Measurements from ENCODE around the gene SERTAD1. TPM values are rescaled to one million over a fixed set of nuclear protein-coding genes. Genes with fewer than 3 reads are reported as not detected.
A peak's percentile ranks its signal among the peaks of the same experiment; 100 is the strongest.

SERTAD1 gene
- total RNA-seq, 1 donor from 2014 or later, result 39.7 TPM

DNA sequence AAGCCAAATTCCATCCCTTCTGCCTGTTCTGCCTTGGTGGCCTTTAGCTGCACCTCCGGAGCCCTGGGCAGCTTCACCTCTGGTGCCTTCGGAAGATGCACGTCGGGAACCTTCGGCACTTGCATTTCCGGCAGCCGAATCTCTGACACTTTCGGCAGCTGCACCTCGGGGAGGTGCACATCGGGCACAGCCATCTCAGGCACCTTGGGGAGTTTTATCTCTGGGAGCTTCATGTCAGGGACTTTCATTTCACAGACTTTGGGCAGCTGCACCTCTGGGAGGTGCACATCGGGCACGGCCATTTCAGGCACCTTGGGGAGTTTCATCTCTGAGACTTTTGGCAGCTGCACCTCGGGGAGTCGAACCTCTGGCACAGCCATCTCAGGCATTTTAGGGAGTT lies 29.8 kb downstream of the SERTAD1 start:
- Histone ChIP-seq H3K4me1 (no peaks in the 10 kb centered on the region), H3K27ac (no peak overlapping the region), H3K9me3 (no peaks in the 10 kb centered on the region), H3K4me3 (no peak overlapping the region), H3K36me3 (no peaks in the 10 kb centered on the region), H3K27me3 (no peaks in the 10 kb centered on the region)
- intact Hi-C loops (cut with DNase I), result no loop called here
- no peak for TF ChIP-seq CTCF (IDR thresholded peaks at IDR 0.05)
- DNase-seq (ENCODE audit: low spot score in 2 of 2), result no peak

DNA sequence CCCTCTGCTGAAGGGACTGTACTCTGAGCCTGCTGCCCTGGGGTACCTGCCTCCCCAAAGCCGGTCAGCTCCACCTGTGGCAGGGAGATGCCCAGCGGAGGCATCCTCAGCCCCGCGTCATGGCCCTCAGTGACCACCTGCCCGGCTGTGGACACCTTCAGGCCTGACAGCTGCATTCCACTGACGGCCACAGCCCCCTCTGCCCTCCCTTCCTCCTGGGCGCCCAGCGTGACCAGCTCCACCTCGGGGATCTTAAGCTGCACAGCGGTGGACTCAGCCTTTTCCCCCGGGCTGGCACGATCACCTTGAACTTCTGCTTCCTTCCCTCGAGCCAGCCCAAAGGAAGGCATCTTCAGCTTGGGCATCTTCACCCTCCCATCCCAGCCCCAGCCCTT lies 31.0 kb downstream of the SERTAD1 start:
- no peaks in the 10 kb centered on the region for H3K27me3 ChIP-seq
- H3K4me3 ChIP-seq, result no peak overlapping the region
- no peaks in the 10 kb centered on the region for H3K9me3 ChIP-seq
- H3K4me1 ChIP-seq, result no peaks in the 10 kb centered on the region
- DNase-seq (ENCODE audit: low spot score in 2 of 2), result no peak
- no peak overlapping the region for H3K27ac ChIP-seq
- intact Hi-C loops (cut with DNase I), result no loop called here
- no peak for TF ChIP-seq CTCF (IDR thresholded peaks at IDR 0.05)
- H3K36me3 ChIP-seq, result no peaks in the 10 kb centered on the region

DNA sequence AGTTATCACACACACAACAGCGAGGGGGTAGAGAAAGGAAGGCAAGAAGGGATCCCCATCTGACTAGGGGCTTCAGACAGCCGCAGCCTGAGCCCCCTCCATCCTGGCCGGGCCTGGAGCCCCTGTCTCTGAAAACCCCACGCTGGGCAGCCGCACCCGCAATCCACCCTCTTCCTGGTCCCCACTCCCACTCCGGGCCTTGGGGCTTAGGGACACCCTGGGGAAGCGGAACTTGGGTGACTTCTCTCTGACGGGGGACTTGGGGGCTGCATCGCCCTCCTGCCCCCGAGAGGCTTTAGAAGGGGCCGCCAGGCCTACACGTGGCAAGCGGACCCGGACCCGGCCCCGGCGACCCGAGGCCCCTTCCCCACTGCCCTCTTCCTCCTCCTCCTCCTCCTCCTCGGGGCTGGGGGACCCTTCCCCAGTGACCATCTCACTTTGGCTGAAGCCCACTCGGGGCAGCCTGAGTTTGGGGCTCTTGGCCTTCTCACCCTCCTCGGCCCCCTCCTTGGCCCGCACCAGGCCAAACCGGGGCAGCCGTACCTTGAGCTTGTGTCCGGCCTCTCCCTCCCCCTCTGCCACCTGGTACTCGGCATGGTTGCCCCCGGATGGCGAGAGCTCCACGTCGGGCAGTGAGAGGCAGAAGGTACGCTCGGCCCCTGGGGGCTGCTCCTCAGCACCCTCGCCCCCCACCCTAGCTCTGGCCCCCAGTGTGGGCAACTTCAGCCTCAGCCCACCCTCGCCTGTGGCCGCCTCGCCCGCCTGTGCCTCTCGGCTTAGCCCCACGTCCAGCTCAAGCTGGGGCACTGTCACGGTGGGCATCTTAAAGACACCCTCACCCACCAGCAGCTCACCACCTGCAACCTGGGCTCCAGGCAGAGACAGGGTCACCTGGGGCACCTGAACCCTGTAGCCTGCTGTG lies 31.6 kb downstream of the SERTAD1 start:
- no peak overlapping the region for H3K27ac ChIP-seq
- H3K4me1 ChIP-seq, result no peaks in the 10 kb centered on the region
- no peak overlapping the region for H3K4me3 ChIP-seq
- DNase-seq (ENCODE audit: low spot score in 2 of 2), result no peak
- no peaks in the 10 kb centered on the region for H3K36me3 ChIP-seq
- intact Hi-C loops (cut with DNase I), result no loop called here
- H3K9me3 ChIP-seq, result no peaks in the 10 kb centered on the region
- no peaks in the 10 kb centered on the region for H3K27me3 ChIP-seq
- TF ChIP-seq CTCF (IDR thresholded peaks at IDR 0.05), result no peak

DNA sequence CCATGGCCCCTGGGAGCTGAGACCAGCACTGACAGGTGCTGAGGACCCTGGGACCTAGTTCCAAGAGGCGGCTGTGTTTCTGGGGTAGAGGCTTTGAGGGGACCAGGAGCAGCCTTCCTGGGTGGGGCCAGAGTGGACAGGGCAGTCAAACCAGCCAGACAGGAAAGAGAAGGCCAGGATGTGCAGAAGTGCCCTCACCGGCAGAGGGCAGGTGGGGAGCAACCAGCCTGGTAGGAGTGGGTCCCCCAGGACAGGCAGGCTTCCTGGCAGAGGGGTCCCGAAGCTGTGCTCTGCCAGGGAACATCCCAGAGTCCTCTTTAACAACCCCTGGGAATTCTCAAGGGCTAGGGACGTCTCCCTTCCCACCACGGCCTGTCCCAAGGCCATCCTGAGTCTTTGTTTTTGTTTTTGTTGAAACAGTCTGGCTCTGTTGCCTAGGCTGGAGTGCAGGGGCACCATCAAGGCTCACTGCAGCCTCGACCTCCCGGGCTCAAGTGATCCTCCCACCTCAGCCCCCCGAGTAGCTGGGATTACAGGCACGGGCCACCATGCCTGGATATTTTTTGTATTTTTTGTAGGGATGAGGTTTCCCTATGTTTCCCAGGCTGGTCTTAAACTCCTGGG lies 32.8 kb downstream of the SERTAD1 start:
- no peaks in the 10 kb centered on the region for H3K27me3 ChIP-seq
- no peaks in the 10 kb centered on the region for H3K36me3 ChIP-seq
- intact Hi-C loops (cut with DNase I), result no loop called here
- no peaks in the 10 kb centered on the region for H3K4me1 ChIP-seq
- no peak overlapping the region for H3K4me3 ChIP-seq
- no peak for DNase-seq (ENCODE audit: low spot score in 2 of 2)
- no peak overlapping the region for H3K27ac ChIP-seq
- no peaks in the 10 kb centered on the region for H3K9me3 ChIP-seq
- peak in 1 of 3 experiments; percentile 12 for TF ChIP-seq CTCF (IDR thresholded peaks at IDR 0.05)

DNA sequence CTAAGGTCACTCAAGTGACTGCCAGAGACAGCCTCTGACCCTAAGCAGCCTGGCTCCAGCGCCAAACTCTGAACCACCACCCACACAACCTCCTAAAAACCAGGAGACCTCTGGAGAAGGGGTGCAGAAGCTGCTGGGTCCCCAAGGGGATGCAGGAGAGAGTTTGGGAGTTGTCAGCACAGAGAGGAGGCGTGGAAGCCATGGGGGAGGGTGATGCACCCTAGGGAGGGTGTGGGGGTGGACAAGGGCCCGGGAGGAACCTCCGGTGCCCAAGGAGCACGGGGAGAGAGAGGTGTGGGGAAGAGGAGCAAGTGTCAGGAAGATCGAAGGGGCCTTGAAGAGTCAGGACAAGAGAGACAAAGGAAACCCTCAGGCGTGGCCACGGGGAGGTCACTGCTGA lies 33.7 kb downstream of the SERTAD1 start:
- Histone ChIP-seq H3K9me3 (no peaks in the 10 kb centered on the region), H3K27me3 (no peaks in the 10 kb centered on the region), H3K4me1 (no peaks in the 10 kb centered on the region), H3K27ac (no peak overlapping the region), H3K36me3 (no peaks in the 10 kb centered on the region), H3K4me3 (no peak overlapping the region)
- no peak for TF ChIP-seq CTCF (IDR thresholded peaks at IDR 0.05)
- intact Hi-C loops (cut with DNase I), result no loop called here
- no peak for DNase-seq (ENCODE audit: low spot score in 2 of 2)
